GM12892 (cell line): Measurements from ENCODE around the gene FBXO33.

Experiments used
- DNase-seq: peaks from one replicate; pipeline ENCODE4 v3.0.0; 2011; ENCODE audit not compliant: insufficient read length
- FAIRE-seq: peaks from 2 replicates; lab custom pipeline; 2011; peaks lifted over from hg19 to GRCh38; lab: Jason Lieb, UNC
- POLR2A ChIP-seq: IDR thresholded peaks from 2 replicates; pipeline ENCODE4 v1.6.1; 2011; ENCODE audit warnings: low read depth, low read length, control low read depth
- POLR2AphosphoS5 ChIP-seq: IDR thresholded peaks from 2 replicates; pipeline ENCODE4 v1.6.1; 2011; ENCODE audit warnings: low read depth, low read length, control low read depth
- TAF1 ChIP-seq: IDR thresholded peaks from 2 replicates; pipeline ENCODE4 v1.6.1; 2011; ENCODE audit warnings: low read depth, mild to moderate bottlenecking, control low read depth, low read length, borderline replicate concordance

Gene FBXO33

DNA sequence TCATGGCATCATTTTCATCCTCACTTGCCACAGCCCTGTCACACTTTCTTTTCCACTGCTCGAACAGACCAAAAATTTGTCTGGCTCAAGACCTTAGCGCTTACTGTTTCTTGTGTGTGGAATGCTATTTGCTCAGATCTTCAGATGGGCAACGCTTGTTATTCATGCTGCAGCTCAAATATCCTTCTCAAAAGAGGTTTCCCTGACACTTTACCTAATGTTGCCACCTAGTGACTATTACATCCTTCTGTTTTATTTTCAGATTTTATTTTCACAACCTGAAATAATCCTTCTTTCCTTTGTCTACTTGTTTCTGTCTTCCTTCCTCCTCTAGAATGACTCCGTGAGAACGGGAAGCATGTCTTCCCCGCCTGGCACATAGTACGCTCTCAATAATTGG, 5.6 kb downstream of the FBXO33 start:
- DNase-seq = no peak
- no peak for TF ChIP-seq TAF1
- no peak for TF ChIP-seq POLR2AphosphoS5
- no peak for TF ChIP-seq POLR2A
- FAIRE-seq = peak; percentile 78

DNA sequence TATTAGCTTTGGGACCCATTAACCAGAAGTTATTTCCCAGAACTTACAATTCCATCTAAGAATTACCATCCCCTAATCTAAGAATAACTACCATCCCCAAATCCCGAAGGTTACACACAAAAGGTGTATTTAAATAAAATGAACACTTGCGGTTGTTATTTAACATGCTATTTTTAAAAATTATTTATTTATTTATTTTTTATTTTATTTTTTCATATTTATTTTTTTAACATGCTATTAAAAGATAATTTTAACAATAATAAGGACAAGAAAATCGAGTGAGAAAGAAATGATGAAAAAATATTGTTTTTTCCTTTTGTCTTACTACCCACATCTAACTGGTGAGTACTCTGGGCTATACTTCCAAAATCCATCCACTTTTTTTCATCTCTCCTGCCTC, 6.3 kb downstream of the FBXO33 start:
- no peak for FAIRE-seq
- TF ChIP-seq POLR2A = no peak
- TF ChIP-seq POLR2AphosphoS5 = no peak
- no peak for TF ChIP-seq TAF1

DNA sequence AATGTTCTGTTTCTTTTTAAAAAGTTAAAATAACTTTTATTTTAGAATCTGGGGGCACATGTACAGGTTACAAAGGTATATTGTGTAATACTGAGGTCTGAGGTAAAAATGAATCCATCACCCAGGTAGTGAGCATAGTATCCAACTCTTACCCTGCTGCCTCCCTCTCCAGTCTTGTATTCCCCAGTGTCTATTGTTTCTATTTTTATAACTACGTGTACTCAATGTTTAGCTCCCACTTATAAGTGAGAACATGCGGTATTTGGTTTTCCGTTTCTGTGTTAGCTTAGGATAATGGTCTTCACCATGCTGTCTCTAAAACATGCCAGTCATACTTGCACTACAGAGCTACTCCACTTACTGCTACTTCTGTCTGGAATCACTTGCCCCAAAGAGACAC, 8.4 kb downstream of the FBXO33 start:
- no peak for DNase-seq
- FAIRE-seq = no peak
- no peak for TF ChIP-seq POLR2AphosphoS5

More for the DNA sequence above, 6.3 kb downstream of the FBXO33 start:
- DNase-seq = no peak

DNA sequence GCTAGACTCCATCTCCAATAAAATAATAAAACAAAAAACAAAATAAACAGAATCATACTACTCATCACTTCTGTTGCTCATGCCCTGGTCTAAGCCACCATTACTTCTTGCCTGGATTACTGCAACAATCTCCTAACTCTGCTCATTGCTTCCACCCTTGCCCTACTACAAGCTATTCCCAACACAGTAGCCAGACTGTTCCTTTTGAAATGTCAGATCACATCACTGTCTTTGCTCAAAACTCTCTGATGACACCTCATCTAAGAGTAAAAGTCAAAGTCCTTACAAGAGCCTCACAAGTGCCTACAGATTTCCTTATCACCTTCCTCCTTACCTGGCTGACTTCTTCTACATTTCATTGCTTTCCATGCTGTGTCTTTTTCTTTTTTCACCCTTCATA, 10.0 kb downstream of the FBXO33 start:
- TF ChIP-seq POLR2AphosphoS5 = no peak
- no peak for TF ChIP-seq TAF1
- TF ChIP-seq POLR2A = no peak
- FAIRE-seq = peak; percentile 42
- DNase-seq = no peak

DNA sequence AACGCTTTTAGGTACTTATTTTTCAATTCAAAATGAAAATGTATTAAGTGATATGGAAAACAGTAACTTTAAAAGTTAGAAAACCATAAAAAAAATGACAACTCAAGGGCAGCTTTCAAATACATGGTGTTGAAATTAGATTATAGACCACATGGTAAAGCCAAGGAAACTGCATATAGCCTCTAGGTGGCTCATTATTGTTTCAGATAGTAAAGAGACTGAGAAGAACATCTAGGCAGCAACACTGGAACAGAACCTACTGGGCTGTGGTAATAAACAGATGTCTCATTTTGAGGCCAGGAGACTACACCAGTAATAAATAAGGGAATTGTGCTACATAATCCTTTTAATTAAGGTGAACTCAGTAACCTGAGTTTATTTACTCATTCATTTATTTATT, 13.0 kb downstream of the FBXO33 start:
- no peak for FAIRE-seq
- no peak for TF ChIP-seq TAF1
- TF ChIP-seq POLR2AphosphoS5 = no peak
- TF ChIP-seq POLR2A = no peak
- no peak for DNase-seq

DNA sequence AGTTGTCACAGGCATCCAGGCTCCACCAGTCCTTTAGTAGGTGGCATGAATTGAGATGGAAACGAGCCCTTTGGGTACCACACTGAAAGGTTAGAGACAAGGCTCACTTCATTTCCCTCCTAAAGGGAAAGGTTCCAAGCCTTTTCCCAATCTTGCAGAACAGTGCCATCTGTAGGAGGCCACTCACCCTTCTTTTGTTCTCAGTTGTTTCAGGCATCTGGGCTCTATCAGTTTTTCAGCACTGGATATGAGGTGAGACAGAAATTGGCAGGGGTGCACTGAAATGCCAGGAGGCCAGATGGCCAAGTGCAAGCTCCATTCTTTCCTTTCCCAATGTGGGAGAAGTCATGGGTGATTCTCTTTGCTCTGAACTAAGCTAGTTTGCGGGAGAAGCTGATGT, 15.2 kb downstream of the FBXO33 start:
- no peak for DNase-seq
- no peak for FAIRE-seq
- no peak for TF ChIP-seq POLR2A
- no peak for TF ChIP-seq TAF1
- TF ChIP-seq POLR2AphosphoS5 = no peak

DNA sequence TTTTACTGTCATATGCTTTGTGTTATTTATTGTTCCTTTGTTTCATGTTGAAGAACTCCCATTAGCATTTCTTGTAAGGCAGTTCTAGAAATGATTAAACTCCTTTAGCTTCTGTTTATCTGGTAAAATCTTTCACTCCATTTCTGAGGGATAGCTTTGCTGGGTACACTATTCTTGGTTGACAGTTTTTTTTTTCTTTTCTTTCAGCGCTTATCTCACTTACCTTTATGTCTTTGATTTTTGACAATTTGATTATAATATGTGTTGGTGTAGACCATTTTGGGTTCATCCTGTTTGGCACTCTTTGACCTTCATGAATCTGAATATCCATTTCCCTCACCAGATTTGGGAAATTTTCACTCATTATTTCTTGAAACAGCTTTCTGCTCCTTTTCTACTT, 16.2 kb downstream of the FBXO33 start:
- no peak for FAIRE-seq

DNA sequence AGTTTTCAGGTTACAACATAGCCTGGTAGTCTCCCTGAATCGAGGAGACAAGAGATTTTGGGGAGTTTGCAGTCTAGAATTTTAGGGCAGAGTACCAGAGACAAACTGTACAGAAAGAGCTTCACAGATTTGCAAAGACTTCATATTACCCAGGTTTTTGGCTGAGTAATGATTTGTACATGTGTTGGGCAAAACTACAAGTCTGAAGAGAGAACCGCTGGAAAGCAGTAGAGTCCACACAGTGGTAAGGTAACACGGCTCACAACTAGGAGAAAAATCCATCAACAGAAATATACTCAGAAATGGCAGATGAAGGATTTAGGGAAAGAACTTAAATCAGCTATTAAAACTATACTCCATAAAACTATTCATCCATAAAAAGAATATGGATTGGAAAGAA, 25.7 kb downstream of the FBXO33 start:
- TF ChIP-seq POLR2AphosphoS5 (no peak), TAF1 (no peak), POLR2A (no peak)
- DNase-seq = no peak
- no peak for FAIRE-seq

More for the DNA sequence above, 16.2 kb downstream of the FBXO33 start:
- DNase-seq = no peak
- no peak for TF ChIP-seq TAF1
- no peak for TF ChIP-seq POLR2AphosphoS5
- TF ChIP-seq POLR2A = no peak

DNA sequence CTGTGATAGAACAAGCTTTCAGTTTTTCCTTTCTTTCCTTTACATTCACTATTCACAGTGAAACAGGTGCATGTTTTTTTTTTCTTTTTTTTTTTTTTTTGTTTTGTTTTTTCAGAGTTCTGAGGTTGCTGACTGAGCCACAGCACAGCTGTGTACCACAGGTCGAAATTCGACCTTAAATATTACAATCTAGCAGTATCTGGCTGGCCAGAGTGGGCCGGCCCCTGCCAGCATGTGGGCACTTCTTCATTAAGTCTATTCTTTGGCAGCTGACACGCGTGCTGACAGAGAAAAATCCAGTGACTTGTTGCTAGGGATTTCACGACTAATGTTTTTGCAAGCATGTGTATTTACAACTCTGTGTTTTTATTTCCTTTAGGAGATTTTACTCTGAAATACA, 33.9 kb downstream of the FBXO33 start:
- DNase-seq = no peak
- no peak for FAIRE-seq
- TF ChIP-seq POLR2AphosphoS5 (no peak), POLR2A (no peak), TAF1 (no peak)

DNA sequence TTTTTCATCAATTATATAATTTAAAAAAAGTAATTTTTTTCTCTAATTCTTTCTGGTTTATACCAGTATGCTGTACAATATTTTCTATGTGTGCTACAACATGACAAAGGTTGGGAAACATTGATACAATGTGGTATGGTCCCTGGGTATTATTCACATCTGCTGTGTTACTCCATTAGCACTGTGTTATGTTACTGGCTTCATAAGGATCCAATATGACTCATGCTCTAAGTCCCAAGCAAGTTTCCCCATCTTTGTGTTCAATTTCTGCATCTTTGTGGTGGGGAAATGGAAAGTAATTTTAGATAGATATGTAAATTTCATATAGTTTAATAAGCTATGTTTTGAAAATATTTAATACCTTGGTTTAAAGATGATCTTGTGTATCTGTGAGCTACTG, 35.8 kb downstream of the FBXO33 start:
- TF ChIP-seq POLR2AphosphoS5 (no peak), TAF1 (no peak), POLR2A (no peak)
- FAIRE-seq = no peak

DNA sequence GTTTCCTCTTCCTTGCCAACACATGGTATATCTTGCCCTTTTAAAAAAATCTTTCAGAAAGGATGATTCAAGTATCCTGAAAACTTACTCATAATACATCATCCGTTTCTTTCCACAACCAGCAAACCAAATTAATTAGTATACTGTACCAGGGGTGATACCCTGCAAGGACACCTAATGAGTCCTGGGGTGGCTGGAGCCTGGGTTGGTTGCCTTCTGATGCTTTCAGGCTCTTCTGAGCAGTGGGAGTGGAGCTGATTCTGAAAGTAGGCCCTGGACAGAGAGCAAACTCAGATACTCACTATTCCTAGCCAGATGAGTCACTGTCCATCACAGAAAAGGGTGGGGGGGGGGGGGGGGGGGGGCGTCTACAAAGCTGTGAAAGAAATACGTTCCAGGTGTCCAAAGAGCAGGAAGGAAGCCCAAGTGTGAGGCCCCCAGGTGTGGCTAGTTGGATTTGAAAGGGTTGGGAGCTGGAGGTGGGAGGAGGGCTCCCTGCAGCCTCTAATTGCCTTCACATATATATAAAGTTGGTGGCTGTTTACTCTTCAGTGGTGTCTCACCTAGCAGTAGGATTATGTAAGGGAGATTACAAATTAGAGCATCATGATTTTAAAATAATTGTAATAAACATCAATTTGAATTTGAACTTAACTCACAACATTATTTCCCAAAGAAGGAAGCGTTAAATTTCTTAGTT, 36.5 kb downstream of the FBXO33 start:
- no peak for DNase-seq
- TF ChIP-seq POLR2AphosphoS5 = no peak
- TF ChIP-seq POLR2A = no peak
- no peak for TF ChIP-seq TAF1
- no peak for FAIRE-seq

More for the DNA sequence above, 35.8 kb downstream of the FBXO33 start:
- no peak for DNase-seq

DNA sequence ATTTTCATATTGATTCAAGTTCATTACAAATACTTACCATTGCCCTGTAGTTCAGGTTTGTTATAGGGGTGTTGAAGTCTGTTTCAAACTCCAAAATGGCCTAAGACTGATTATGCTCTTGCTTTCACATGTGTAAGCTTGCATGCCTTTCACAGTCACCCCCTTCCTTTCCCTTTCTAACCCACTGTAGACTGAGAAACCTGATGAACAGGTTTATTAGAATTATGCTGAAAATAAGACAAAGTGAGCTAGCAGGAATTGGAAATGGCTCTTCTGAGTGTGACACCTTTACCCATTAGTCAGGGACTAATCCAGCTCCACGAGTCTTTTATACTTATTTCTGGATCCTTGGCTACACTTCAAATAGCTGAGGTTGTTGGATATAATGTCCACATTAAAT, 38.9 kb downstream of the FBXO33 start:
- TF ChIP-seq POLR2A (no peak), POLR2AphosphoS5 (no peak), TAF1 (no peak)
- FAIRE-seq = no peak

DNA sequence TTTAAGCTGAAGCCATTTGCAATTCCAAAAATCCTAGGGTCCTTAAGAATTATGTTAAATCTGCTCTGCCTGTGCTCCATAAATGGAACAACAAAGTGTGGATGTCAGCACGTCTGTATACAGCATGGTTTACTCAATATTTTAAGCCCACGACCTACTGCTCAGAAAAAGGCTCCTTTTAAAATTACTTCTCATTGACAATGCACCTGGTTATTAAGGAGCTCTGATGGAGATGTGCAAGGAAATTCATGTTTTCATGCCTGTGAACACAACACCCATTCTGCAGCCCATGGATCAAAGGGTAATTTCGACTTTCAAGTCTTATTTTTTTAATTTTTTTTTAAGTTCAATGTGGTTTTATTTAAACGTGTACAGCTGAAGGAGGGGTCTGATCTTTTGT, 48.1 kb downstream of the FBXO33 start:
- FAIRE-seq = no peak
- no peak for TF ChIP-seq TAF1
- TF ChIP-seq POLR2A = no peak
- TF ChIP-seq POLR2AphosphoS5 = no peak
- no peak for DNase-seq

More for the DNA sequence above, 38.9 kb downstream of the FBXO33 start:
- DNase-seq = no peak

DNA sequence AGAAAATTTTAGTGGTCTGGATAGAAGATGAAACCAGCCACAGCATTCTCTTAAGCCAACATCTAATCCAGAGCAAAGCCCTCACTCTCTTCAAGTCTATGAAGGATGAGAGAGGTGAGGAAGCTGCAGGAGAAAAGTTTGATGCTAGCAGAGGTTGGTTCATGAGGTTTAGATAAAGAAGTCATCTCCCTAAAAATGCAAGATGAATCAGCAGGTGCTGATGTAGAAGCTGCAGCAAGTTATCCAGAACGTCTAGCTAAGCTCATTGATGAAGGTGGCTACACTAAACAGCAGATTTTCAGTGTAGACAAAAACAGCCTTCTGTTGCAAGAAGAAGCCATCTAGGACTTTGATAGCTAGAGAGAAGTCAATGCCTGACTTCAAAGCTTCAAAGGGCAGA, 48.5 kb downstream of the FBXO33 start:
- TF ChIP-seq POLR2A (no peak), TAF1 (no peak), POLR2AphosphoS5 (no peak)
- FAIRE-seq = no peak
- DNase-seq = no peak
